Measurements from ENCODE around the gene TMTC1.

- TF ChIP-seq ESRRG (CRISPR knock-in tag; IDR thresholded peaks at IDR 0.05) (no peak), TSHZ2 (CRISPR knock-in tag; IDR thresholded peaks at IDR 0.05) (no peak), OSR1 (CRISPR knock-in tag; IDR thresholded peaks at IDR 0.05) (no peak), ZNF70 (CRISPR knock-in tag; IDR thresholded peaks at IDR 0.05) (no peak), TCF4 (CRISPR knock-in tag; IDR thresholded peaks at IDR 0.05; ENCODE audit: borderline replicate concordance) (no peak), ZFP30 (CRISPR knock-in tag; IDR thresholded peaks at IDR 0.05) (no peak), ZNF565 (CRISPR knock-in tag; conservative IDR thresholded peaks at IDR 0.05; ENCODE audit: low read depth) (no peak), CSDC2 (CRISPR knock-in tag; IDR thresholded peaks at IDR 0.05) (no peak), ARNTL (CRISPR knock-in tag; IDR thresholded peaks at IDR 0.05; ENCODE audit: borderline replicate concordance, low read depth) (no peak), ZFP3 (CRISPR knock-in tag; IDR thresholded peaks at IDR 0.05) (no peak)
- TF ChIP-seq, protein P1, sequence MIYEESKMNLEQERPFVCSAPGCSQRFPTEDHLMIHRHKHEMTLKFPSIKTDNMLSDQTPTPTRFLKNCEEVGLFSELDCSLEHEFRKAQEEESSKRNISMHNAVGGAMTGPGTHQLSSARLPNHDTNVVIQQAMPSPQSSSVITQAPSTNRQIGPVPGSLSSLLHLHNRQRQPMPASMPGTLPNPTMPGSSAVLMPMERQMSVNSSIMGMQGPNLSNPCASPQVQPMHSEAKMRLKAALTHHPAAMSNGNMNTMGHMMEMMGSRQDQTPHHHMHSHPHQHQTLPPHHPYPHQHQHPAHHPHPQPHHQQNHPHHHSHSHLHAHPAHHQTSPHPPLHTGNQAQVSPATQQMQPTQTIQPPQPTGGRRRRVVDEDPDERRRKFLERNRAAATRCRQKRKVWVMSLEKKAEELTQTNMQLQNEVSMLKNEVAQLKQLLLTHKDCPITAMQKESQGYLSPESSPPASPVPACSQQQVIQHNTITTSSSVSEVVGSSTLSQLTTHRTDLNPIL (CRISPR knock-in tag; IDR thresholded peaks at IDR 0.05; ENCODE audit: low read depth) = no peak
- TF ChIP-seq, protein P2, sequence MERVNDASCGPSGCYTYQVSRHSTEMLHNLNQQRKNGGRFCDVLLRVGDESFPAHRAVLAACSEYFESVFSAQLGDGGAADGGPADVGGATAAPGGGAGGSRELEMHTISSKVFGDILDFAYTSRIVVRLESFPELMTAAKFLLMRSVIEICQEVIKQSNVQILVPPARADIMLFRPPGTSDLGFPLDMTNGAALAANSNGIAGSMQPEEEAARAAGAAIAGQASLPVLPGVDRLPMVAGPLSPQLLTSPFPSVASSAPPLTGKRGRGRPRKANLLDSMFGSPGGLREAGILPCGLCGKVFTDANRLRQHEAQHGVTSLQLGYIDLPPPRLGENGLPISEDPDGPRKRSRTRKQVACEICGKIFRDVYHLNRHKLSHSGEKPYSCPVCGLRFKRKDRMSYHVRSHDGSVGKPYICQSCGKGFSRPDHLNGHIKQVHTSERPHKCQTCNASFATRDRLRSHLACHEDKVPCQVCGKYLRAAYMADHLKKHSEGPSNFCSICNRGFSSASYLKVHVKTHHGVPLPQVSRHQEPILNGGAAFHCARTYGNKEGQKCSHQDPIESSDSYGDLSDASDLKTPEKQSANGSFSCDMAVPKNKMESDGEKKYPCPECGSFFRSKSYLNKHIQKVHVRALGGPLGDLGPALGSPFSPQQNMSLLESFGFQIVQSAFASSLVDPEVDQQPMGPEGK (CRISPR knock-in tag; IDR thresholded peaks at IDR 0.05; ENCODE audit: borderline replicate concordance) = no peak
- TF ChIP-seq, protein P3, sequence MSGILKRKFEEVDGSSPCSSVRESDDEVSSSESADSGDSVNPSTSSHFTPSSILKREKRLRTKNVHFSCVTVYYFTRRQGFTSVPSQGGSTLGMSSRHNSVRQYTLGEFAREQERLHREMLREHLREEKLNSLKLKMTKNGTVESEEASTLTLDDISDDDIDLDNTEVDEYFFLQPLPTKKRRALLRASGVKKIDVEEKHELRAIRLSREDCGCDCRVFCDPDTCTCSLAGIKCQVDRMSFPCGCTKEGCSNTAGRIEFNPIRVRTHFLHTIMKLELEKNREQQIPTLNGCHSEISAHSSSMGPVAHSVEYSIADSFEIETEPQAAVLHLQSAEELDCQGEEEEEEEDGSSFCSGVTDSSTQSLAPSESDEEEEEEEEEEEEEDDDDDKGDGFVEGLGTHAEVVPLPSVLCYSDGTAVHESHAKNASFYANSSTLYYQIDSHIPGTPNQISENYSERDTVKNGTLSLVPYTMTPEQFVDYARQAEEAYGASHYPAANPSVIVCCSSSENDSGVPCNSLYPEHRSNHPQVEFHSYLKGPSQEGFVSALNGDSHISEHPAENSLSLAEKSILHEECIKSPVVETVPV (CRISPR knock-in tag; IDR thresholded peaks at IDR 0.05) = no peak
These were observed 74.7 kb downstream of the TMTC1 start for GRCh38 chr12:29709054-29709453.
